Mucosa of rectum (tissue), 2 donors: ENCODE results near the gene GADL1.

ENCODE experiments used
- H3K27ac ChIP-seq, 2 donors: one replicate each; pipeline ENCODE4 v1.7.0; 2013; ENCODE audit warnings: inconsistent platforms in 2 of 2, low read depth in 2 of 2, low read length in 2 of 2
- H3K27me3 ChIP-seq, 2 donors: one replicate each; pipeline ENCODE4 v1.7.0; 2013; ENCODE audit warnings: low read length in 2 of 2; ENCODE audit not compliant: control insufficient read depth in 2 of 2, insufficient read depth in 2 of 2
- H3K36me3 ChIP-seq, 2 donors: one replicate each; pipeline ENCODE4 v1.7.0; 2013; ENCODE audit warnings: low read length in 2 of 2; ENCODE audit not compliant: control insufficient read depth in 2 of 2, insufficient read depth in 2 of 2
- H3K4me1 ChIP-seq, 2 donors: one replicate each; pipeline ENCODE4 v1.7.0; 2013; ENCODE audit warnings: low read length in 2 of 2, mild to moderate bottlenecking in 1 of 2; ENCODE audit not compliant: control insufficient read depth in 2 of 2, insufficient read depth in 2 of 2
- H3K4me3 ChIP-seq, 2 donors: one replicate each; pipeline ENCODE4 v1.7.0; 2013; ENCODE audit warnings: low read length in 2 of 2
- H3K9ac ChIP-seq, 2 donors: one replicate each; pipeline ENCODE4 v1.7.0; 2013; ENCODE audit warnings: low read length in 2 of 2, low read depth in 1 of 2, mild to moderate bottlenecking in 1 of 2
- H3K9me3 ChIP-seq, 2 donors: one replicate each; pipeline ENCODE4 v1.7.0; 2013; ENCODE audit warnings: low read length in 2 of 2; ENCODE audit not compliant: control insufficient read depth in 2 of 2
- donor health status: healthy.
- donor health status: Normal muscosa, but diverticular disease.

GADL1 gene

GRCh38 chr3:30890907-30891306 lies 3.6 kb downstream of the GADL1 start:
- H3K4me3 ChIP-seq, result no peak overlapping the region
- H3K27ac ChIP-seq, result no peak overlapping the region
- peaks cover 10 to 19% of the 10 kb centered on the region in 2 donors for H3K27me3 ChIP-seq
- no peak overlapping the region for H3K9ac ChIP-seq
- H3K9me3 ChIP-seq, result no peaks in the 10 kb centered on the region
- no peaks in the 10 kb centered on the region for H3K36me3 ChIP-seq
- H3K4me1 ChIP-seq, result no peaks in the 10 kb centered on the region

DNA sequence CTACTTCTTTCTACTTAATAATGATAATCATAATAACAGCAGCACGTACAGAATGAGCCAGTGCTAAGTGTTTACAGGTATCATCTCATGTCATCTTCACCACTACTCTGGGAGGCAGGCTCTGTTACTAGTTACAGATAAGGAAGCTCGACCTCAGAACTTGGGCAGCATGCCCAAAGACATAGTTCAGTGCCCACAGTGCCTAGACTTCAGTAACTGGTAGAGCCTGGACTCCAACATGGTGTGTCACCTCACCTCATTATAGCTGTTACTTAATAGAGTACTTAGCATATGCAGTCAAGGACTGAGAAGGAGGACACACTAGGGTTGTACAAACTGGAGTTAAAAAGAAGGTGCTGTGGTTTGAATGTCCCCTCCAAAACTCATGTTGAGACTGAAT lies 7.6 kb downstream of the GADL1 start:
- no peaks in the 10 kb centered on the region for H3K9me3 ChIP-seq
- H3K27ac ChIP-seq, result no peak overlapping the region
- no peaks in the 10 kb centered on the region for H3K4me1 ChIP-seq
- peaks cover 0 to 4% of the 10 kb centered on the region in 2 donors for H3K27me3 ChIP-seq
- H3K9ac ChIP-seq, result no peak overlapping the region
- no peaks in the 10 kb centered on the region for H3K36me3 ChIP-seq
- H3K4me3 ChIP-seq, result no peak overlapping the region

DNA sequence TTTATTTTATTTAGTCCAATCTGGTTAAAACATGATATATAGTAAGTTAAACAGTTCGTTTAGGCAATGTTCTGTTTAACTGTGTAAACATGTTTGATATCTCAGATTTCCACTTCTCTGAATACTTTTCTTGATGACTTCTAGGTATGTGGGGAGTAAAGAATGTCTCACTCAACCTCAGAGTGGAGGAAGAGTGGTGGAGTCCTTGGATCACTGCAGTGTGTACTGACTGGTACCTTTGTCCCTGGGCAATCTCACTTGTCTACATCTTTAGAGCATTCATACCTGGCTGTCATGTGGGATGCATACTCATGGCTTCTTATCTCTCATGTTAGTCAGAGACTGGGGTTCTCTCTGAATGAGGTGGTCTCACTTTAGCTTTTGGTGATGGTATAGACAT lies 15.6 kb downstream of the GADL1 start:
- Histone ChIP-seq H3K9ac (no peak overlapping the region), H3K36me3 (no peaks in the 10 kb centered on the region), H3K4me1 (no peaks in the 10 kb centered on the region), H3K27ac (no peak overlapping the region), H3K4me3 (no peak overlapping the region), H3K9me3 (no peaks in the 10 kb centered on the region), H3K27me3 (no peaks in the 10 kb centered on the region)

DNA sequence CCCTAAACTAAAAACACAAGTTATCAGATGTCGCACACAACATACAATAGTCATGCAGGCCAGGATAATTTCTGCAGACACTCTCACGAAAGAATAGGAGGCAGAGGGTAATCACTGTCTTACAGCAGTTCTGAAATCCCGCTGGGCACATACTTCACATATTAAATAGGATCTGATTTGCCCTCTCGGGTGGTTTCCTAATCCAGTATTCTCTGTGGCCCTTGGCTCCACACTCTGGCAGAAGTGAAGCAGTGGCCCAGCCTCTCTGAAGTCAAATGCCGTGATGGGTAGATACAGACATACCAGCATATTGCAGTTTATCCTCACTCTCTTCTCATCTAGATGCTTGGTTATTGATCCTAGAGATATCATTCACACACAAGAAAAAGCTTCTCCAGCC lies 19.0 kb downstream of the GADL1 start:
- no peaks in the 10 kb centered on the region for H3K9me3 ChIP-seq
- H3K27me3 ChIP-seq, result no peaks in the 10 kb centered on the region
- no peaks in the 10 kb centered on the region for H3K36me3 ChIP-seq
- no peaks in the 10 kb centered on the region for H3K4me1 ChIP-seq
- no peak overlapping the region for H3K9ac ChIP-seq
- no peak overlapping the region for H3K4me3 ChIP-seq
- no peak overlapping the region for H3K27ac ChIP-seq

DNA sequence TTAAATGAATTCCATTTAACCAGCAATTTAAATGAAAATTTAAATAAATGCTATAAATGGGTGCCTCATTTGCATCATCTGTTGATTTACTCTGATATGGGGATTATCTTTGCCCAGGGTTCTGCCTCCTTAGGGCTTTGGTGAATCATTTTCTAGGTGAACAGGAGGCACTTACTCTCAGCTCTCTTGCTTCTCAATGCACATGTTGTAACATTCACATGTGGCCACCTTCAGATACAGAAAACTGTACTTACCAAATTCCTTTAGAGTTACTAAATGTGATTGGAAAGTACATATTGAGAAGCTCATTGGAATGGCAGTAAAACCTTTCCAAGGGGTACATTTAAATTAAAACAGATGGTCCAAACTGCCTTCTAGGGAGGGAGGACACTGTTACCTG lies 20.8 kb downstream of the GADL1 start:
- Histone ChIP-seq H3K4me1 (no peaks in the 10 kb centered on the region), H3K27me3 (no peaks in the 10 kb centered on the region), H3K36me3 (no peaks in the 10 kb centered on the region), H3K27ac (no peak overlapping the region), H3K9ac (no peak overlapping the region), H3K9me3 (no peaks in the 10 kb centered on the region), H3K4me3 (no peak overlapping the region)

GRCh38 chr3:30872879-30873278 lies 21.6 kb downstream of the GADL1 start:
- H3K9me3 ChIP-seq, result no peaks in the 10 kb centered on the region
- H3K9ac ChIP-seq, result no peak overlapping the region
- no peaks in the 10 kb centered on the region for H3K27me3 ChIP-seq
- H3K4me3 ChIP-seq, result no peak overlapping the region
- no peak overlapping the region for H3K27ac ChIP-seq
- H3K4me1 ChIP-seq, result no peaks in the 10 kb centered on the region
- no peaks in the 10 kb centered on the region for H3K36me3 ChIP-seq

DNA sequence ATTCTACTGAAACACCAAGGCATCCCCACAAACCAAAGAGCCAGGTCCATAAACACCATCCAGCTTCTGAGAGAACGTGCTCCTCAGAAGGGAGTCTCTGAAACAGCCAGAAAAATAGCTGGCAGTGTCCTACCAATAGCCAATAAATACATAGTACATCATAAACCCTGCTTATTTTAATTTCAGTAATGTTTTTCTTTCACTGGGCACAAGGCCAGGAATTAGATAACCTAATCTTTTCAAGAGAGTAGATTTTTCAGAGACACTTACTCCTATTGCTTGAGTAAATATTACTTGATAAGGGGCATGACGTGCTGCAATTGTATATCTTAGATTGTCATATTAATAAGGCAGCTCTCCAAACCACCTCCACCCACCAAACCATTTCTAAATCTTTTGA lies 22.7 kb downstream of the GADL1 start:
- Histone ChIP-seq H3K9ac (no peak overlapping the region), H3K9me3 (no peaks in the 10 kb centered on the region), H3K27me3 (no peaks in the 10 kb centered on the region), H3K4me3 (no peak overlapping the region), H3K27ac (no peak overlapping the region), H3K36me3 (no peaks in the 10 kb centered on the region), H3K4me1 (no peaks in the 10 kb centered on the region)

- H3K4me1 ChIP-seq, result no peaks in the 10 kb centered on the region
- H3K9ac ChIP-seq, result no peak overlapping the region
- no peak overlapping the region for H3K4me3 ChIP-seq
- no peaks in the 10 kb centered on the region for H3K9me3 ChIP-seq
- H3K36me3 ChIP-seq, result no peaks in the 10 kb centered on the region
- no peak overlapping the region for H3K27ac ChIP-seq
- no peaks in the 10 kb centered on the region for H3K27me3 ChIP-seq
These were observed 29.6 kb downstream of the GADL1 start for GRCh38 chr3:30864836-30865235.

DNA sequence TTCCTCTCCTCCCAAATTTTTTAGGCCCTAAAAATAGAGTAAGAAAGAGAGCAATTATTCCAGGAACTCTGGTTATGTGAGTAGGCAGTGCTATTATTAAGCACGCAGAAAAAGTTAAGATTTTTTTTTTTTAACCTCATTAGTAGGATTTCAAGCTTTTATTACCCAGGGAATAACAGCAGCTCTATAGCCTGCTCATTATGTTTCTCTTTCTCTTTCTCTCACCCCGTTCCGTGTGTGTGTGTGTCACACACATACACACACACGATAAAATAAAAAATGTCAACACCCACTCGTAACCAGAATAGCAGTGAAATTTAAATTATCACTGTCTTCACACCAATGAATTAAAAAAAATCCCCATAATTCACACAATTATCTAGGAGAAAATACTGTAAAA lies 30.3 kb downstream of the GADL1 start:
- no peak overlapping the region for H3K4me3 ChIP-seq

GRCh38 chr3:30862004-30862403 lies 32.5 kb downstream of the GADL1 start:
- Histone ChIP-seq H3K9ac (no peak overlapping the region), H3K36me3 (no peaks in the 10 kb centered on the region), H3K27me3 (no peaks in the 10 kb centered on the region), H3K4me1 (no peaks in the 10 kb centered on the region), H3K9me3 (no peaks in the 10 kb centered on the region), H3K4me3 (no peak overlapping the region), H3K27ac (no peak overlapping the region)

More for the DNA sequence above, 30.3 kb downstream of the GADL1 start:
- H3K9ac ChIP-seq, result no peak overlapping the region
- H3K9me3 ChIP-seq, result no peaks in the 10 kb centered on the region
- H3K4me1 ChIP-seq, result no peaks in the 10 kb centered on the region
- no peaks in the 10 kb centered on the region for H3K27me3 ChIP-seq
- no peak overlapping the region for H3K27ac ChIP-seq
- no peaks in the 10 kb centered on the region for H3K36me3 ChIP-seq

DNA sequence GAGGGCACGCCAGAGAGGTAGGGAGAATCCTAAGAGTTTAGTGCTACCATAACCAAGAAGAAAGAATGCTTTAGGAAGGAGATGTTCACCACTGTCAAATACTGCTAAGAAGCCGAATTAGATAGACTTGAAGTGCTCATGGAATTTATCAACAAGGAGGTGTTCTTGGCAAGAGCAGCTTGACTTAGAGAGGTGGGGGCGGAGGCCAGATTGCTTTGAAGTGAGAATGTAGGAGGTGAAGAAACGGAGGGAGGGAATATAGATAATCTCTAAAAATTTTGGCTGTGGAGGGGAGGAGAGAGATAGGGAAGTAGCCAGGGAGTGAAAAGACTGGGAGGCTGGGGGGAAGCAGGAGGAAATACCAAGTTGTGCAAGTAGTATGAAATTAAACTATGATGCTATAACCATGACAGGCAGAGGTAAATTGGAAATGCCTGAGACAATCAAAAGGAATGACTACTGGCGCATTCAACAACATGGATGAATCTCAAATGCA lies 35.5 kb downstream of the GADL1 start:
- Histone ChIP-seq H3K9me3 (no peaks in the 10 kb centered on the region), H3K4me3 (no peak overlapping the region), H3K9ac (no peak overlapping the region), H3K4me1 (no peaks in the 10 kb centered on the region), H3K27ac (no peak overlapping the region), H3K27me3 (no peaks in the 10 kb centered on the region), H3K36me3 (no peaks in the 10 kb centered on the region)
